K562 (cell line): ENCODE data around the gene KIF1A. TPM values are rescaled to one million over a fixed set of nuclear protein-coding genes. Genes with fewer than 3 reads are reported as not detected.

ENCODE experiments used
- ATAC-seq: fragments of 200-7000 bp; cut with Tn5 transposase; 3 replicates; pipeline ENCODE4 v1.9.1; 2020; ENCODE audit warnings: moderate library complexity
- BruUV-seq: library from RNA; stranded (reverse); fragments of 400-500 nt; replicated peaks from 2 replicates; lab custom pipeline; 2021; lab: Mats Ljungman, UMichigan
- CTCF ChIA-PET: fragments of 300-600 bp; formaldehyde crosslinking; extraction: SDS; loops from one replicate; lab custom pipeline; 2021; ENCODE audit warnings: low intra/inter-chr PET ratio; lab: Yijun Ruan, JAX
- POLR2A ChIA-PET: fragments of 300-600, 350-650 bp; sonication (Branson Sonifier 250); formaldehyde crosslinking; extraction: SDS; loops from one replicate; lab custom pipeline; 2021; ENCODE audit warnings: antibody characterized with exemption, inconsistent platforms; lab: Yijun Ruan, JAX
- DNase-seq, 4 experiments: peaks; one replicate each; pipeline versions ENCODE4 v3.0.0 to v3.0.0-alpha.2; 2011 to 2018; ENCODE audit warnings: low spot score in 3 of 4, mixed read lengths in 3 of 4; ENCODE audit errors: extremely low read depth in 1 of 4
- FAIRE-seq: peaks from 2 replicates; lab custom pipeline; 2011; peaks lifted over from hg19 to GRCh38; lab: Jason Lieb, UNC
- H2AFZ ChIP-seq: 2 replicates; pipeline ENCODE4 v1.6.0; 2011; ENCODE audit warnings: low read depth, low read length, control low read depth, inconsistent platforms
- H3K27ac ChIP-seq: fragments of 200-600 bp; 3 replicates; pipeline ENCODE4 v1.8.0; 2011; ENCODE audit warnings: low read depth, mild to moderate bottlenecking, control low read depth, inconsistent platforms, low read length, moderate library complexity, mixed read lengths; ENCODE audit errors: extremely low read depth
- H3K27me3 ChIP-seq, 2 experiments: fragments of 300-600 bp in 1 of 2; 2 replicates in 1 of 2; 3 replicates in 1 of 2; pipeline versions ENCODE4 v1.6.0 to v1.8.0; 2011; ENCODE audit warnings: inconsistent platforms in 2 of 2, low read length in 2 of 2, mild to moderate bottlenecking in 1 of 2, mixed read lengths in 1 of 2, moderate library complexity in 1 of 2; ENCODE audit not compliant: control insufficient read depth in 2 of 2, insufficient read depth in 2 of 2
- H3K36me3 ChIP-seq: fragments of 300-600 bp; 3 replicates; pipeline ENCODE4 v1.8.0; 2011; ENCODE audit warnings: mild to moderate bottlenecking, low read length, inconsistent platforms; ENCODE audit not compliant: control insufficient read depth, insufficient read depth
- H3K4me1 ChIP-seq, 2 experiments: fragments of 200-600 bp in 1 of 2; replicated peaks in 1 of 2; 2 replicates in 1 of 2; 3 replicates in 1 of 2; pipeline versions ENCODE4 v1.5.1 to v1.8.0; 2011; ENCODE audit warnings: inconsistent platforms in 2 of 2, low read length in 2 of 2, mild to moderate bottlenecking in 1 of 2, mixed read lengths in 1 of 2, moderate library complexity in 1 of 2; ENCODE audit not compliant: control insufficient read depth in 2 of 2, insufficient read depth in 2 of 2
- H3K4me2 ChIP-seq: 2 replicates; pipeline ENCODE4 v1.6.1; 2011; ENCODE audit warnings: low read length, control low read depth, inconsistent platforms, mixed read lengths; ENCODE audit not compliant: insufficient read depth
- H3K4me3 ChIP-seq: fragments of 200-600 bp; sonication (generic), shearing (Covaris generic); 2 replicates; pipeline ENCODE4 v1.5.1; 2016; ENCODE audit warnings: control low read depth, inconsistent platforms
- H3K79me2 ChIP-seq: fragments of 200-600 bp; 3 replicates; pipeline ENCODE4 v1.8.0; 2011; ENCODE audit warnings: low read length, inconsistent platforms; ENCODE audit not compliant: control insufficient read depth, insufficient read depth
- H3K9ac ChIP-seq, 2 experiments: 2 replicates each; pipeline versions ENCODE4 v1.6.0 to v1.6.1; 2011; ENCODE audit warnings: low read depth in 2 of 2, low read length in 2 of 2, control low read depth in 1 of 2, inconsistent platforms in 1 of 2, mild to moderate bottlenecking in 1 of 2, mixed read lengths in 1 of 2; ENCODE audit not compliant: insufficient read depth in 1 of 2
- H3K9me1 ChIP-seq: one replicate; pipeline ENCODE4 v1.6.0; 2011; ENCODE audit warnings: inconsistent platforms, mild to moderate bottlenecking, low read length, moderate library complexity; ENCODE audit not compliant: control insufficient read depth, insufficient read depth
- H3K9me3 ChIP-seq: replicated peaks from 2 replicates; pipeline ENCODE4 v1.5.1; 2011; ENCODE audit warnings: low read depth, low read length, inconsistent platforms; ENCODE audit not compliant: control insufficient read depth, insufficient read depth
- H4K20me1 ChIP-seq: replicated peaks from 2 replicates; pipeline ENCODE4 v1.6.1; 2011; ENCODE audit warnings: low read length, inconsistent platforms, mixed read lengths; ENCODE audit not compliant: control insufficient read depth, insufficient read depth
- ZNF263 ChIP-seq: sonication (generic); formaldehyde crosslinking; IDR thresholded peaks from 2 replicates; pipeline ENCODE4 v1.8.0; 2022; ENCODE audit warnings: mild to moderate bottlenecking, missing genetic modification reagents, borderline replicate concordance
- WGBS: fragments of 100-300 bp; shearing (Covaris generic); methylation state at CpG from one replicate; pipeline ENCODE4 v1.1.6; 2016; ENCODE audit warnings: low coverage, mixed read lengths; ENCODE audit not compliant: insufficient coverage; ENCODE audit errors: missing lambda C conversion rate; 5-methylcytosine and 5-hydroxymethylcytosine counted together
- in situ Hi-C: fragments of 300-500 bp; cut with MboI; formaldehyde crosslinking; loops from 4 replicates; pipeline ENCODE4 v1.15.0; 2018; ENCODE audit warnings: inconsistent platforms, mixed read lengths
- intact Hi-C: fragments of 100-400 bp; cut with micrococcal nuclease; formaldehyde crosslinking; loops from 2 replicates; pipeline ENCODE4 v1.14.2; 2022
- polyA plus RNA-seq, 8 experiments: library from polyadenylated mRNA; depleted of rRNA in 4 of 8; stranded (reverse) in 5 of 8; unstranded in 3 of 8; fragments of >200 nt; fragmentation: Nextera tagmentation in 2 of 8; fragmentation: Illumina TruSeq in 1 of 8; extraction: Ambion mirVana in 2 of 8; extraction: Trizol in 1 of 8; gene quantifications; 2 replicates each; pipeline versions ENCODE4 v1.2.1 to v1.2.3, GENCODE V29; 2011 to 2014; ENCODE audit warnings: inconsistent platforms in 1 of 8, missing spikeins in 1 of 8
- total RNA-seq, 7 experiments: library from RNA; depleted of rRNA in 6 of 7; stranded (reverse); fragments of >200 nt in 6 of 7; fragmentation: Illumina TruSeq in 2 of 7; extraction: Trizol in 2 of 7; gene quantifications; 2 replicates each; pipeline versions ENCODE4 v1.2.1 to v1.2.3, GENCODE V29; 2011 to 2021; ENCODE audit warnings: low replicate concordance in 1 of 7
- TF ChIP-seq, protein P1 (sequence below), 2 experiments: fragments of 250-450 bp in 1 of 2; fragments of 450-650 bp in 1 of 2; sonication (Bioruptor Pico) in 1 of 2; IDR thresholded peaks; 2 replicates each; pipeline versions ENCODE4 v1.6.1 to v1.8.0; 2016 to 2021; ENCODE audit warnings: mild to moderate bottlenecking in 2 of 2, moderate library complexity in 2 of 2, missing compliant biosample characterization in 1 of 2, missing genetic modification characterization in 1 of 2

KIF1A gene
- total and polyA plus RNA-seq, 9 of the 15 experiments (the other 6 are each of a cell fraction or from before 2014, with no cell fraction given), result 0.07 to 1.4 (median 0.45) TPM; not detected in 2

DNA sequence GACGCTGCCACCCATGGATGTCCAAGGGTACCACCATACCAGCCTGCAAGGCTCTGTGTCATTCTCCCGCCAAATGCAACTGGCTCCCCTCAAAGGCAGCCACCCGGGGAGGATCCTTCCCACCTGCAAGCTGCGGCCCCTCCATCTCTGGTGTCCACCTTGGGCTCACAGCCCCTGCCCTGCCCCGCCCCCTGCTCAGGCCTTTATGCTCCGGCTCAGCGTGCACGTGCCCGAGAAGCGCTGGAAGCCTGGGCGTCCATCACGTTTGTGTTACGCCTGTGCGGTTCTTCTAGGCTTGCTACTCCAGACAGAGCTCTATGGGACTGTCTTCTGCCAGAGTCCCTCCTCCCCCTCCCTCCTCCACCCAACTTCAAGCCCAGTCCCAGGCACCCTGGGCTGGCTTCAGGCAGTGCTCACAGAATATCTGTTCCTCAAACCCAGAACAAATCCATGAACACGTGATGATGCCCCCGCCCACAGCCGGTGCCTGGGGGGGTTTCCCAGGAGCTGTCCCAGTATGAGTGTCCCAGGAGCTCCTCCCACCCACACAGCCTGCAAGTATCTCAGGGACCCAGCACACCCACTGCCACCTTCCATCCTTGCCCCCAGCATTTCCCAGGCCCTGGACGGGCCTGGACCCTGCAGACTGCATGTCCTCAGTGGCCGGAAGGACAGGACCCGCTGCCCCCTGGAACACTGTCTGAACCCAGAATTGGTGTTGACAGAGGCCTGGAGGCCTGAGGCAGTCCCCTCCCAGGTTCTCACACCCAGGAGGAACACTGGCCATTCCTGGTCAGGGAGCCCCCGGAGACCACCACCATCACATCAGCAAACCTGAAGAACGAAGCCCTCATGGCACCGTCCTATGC is 30.3 kb downstream of the KIF1A start:
- Histone ChIP-seq H3K36me3 (no peaks in the 10 kb centered on the region), H3K4me1 (peaks cover 0 to 8% of the 10 kb centered on the region in 2 experiments; a peak in 1 of 5 replicates), H3K9ac (no peak overlapping the region), H3K9me3 (no peaks in the 10 kb centered on the region), H3K9me1 (no peaks in the 10 kb centered on the region), H3K27me3 (peaks cover 0 to 30% of the 10 kb centered on the region in 2 experiments; a peak in 2 of 5 replicates), H3K4me2 (no peak overlapping the region), H4K20me1 (no peaks in the 10 kb centered on the region), H2AFZ (no peak overlapping the region), H3K4me3 (no peak overlapping the region), H3K79me2 (no peaks in the 10 kb centered on the region), H3K27ac (no peak overlapping the region)
- ChIA-PET CTCF (no interaction called here), POLR2A (no interaction called here)
- TF ChIP-seq, protein P1, sequence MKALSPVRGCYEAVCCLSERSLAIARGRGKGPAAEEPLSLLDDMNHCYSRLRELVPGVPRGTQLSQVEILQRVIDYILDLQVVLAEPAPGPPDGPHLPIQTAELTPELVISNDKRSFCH (CRISPR knock-in tag; IDR thresholded peaks at IDR 0.05), result no peak
- TF ChIP-seq, protein P1 (tag; IDR thresholded peaks at IDR 0.05), result no peak
- TF ChIP-seq ZNF263 (CRISPR knock-in tag), result peak; percentile 81
- no TSS peak for BruUV-seq
- 5% methylated on average over 14 of the region's 23 CpGs for WGBS
- DNase-seq (no peak), FAIRE-seq (no peak), ATAC-seq (no peak)
- in situ Hi-C loops, result no loop called here
- intact Hi-C loops, result no loop called here
